ENCODE results near the gene ERC2. TPM values are rescaled to one million over a fixed set of nuclear protein-coding genes. Genes with fewer than 3 reads are reported as not detected.

The ERC2 gene
- polyA plus RNA-seq, 2 of the 4 experiments (the other 2 are of a cell fraction): 0.16 TPM; not detected in 1

GRCh38 chr3:55937301-55937700 lies 531.0 kb downstream of the ERC2 start:
- ATAC-seq (no peak), DNase-seq (ENCODE audit: low read depth in 1 of 2, low spot score in 1 of 2) (no peak), FAIRE-seq (no peak)
- ChIA-PET CTCF (no interaction called here), POLR2A (no interaction called here)
- no peak overlapping the region for H3K4me2 ChIP-seq
- no peaks in the 10 kb centered on the region for H3K9me3 ChIP-seq
- 14% methylated on average over 2 of the region's 2 CpGs for WGBS (ENCODE audit: missing lambda C conversion rate)
- no peak overlapping the region for H3K27ac ChIP-seq
- no peak overlapping the region for H3K4me3 ChIP-seq
- no peaks in the 10 kb centered on the region for H3K4me1 ChIP-seq
- no peak for TF ChIP-seq HOXB5 (CRISPR knock-in tag; IDR thresholded peaks at IDR 0.05)
- TF ChIP-seq CTCF (IDR thresholded peaks at IDR 0.05): no peak
- no peak for TF ChIP-seq RNF2 (IDR thresholded peaks at IDR 0.05; ENCODE audit: borderline replicate concordance, low read depth)
- TF ChIP-seq ZNF302 (CRISPR knock-in tag; IDR thresholded peaks at IDR 0.05): no peak
- TF ChIP-seq SREBF2 (IDR thresholded peaks at IDR 0.05): no peak
- TF ChIP-seq, protein P1, sequence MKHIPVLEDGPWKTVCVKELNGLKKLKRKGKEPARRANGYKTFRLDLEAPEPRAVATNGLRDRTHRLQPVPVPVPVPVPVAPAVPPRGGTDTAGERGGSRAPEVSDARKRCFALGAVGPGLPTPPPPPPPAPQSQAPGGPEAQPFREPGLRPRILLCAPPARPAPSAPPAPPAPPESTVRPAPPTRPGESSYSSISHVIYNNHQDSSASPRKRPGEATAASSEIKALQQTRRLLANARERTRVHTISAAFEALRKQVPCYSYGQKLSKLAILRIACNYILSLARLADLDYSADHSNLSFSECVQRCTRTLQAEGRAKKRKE (CRISPR knock-in tag; IDR thresholded peaks at IDR 0.05; ENCODE audit: low read depth): no peak
- no peak for TF ChIP-seq ZC3H11A (IDR thresholded peaks at IDR 0.05)
- TF ChIP-seq, protein P2, sequence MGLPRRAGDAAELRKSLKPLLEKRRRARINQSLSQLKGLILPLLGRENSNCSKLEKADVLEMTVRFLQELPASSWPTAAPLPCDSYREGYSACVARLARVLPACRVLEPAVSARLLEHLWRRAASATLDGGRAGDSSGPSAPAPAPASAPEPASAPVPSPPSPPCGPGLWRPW (IDR thresholded peaks at IDR 0.05): no peak
- TF ChIP-seq PHF8 (IDR thresholded peaks at IDR 0.05; ENCODE audit: borderline replicate concordance, low read depth): no peak
- TF ChIP-seq ELK1 (IDR thresholded peaks at IDR 0.05; ENCODE audit: low read depth, low read length): no peak
- no peak for TF ChIP-seq EP300 (IDR thresholded peaks at IDR 0.05)
- TF ChIP-seq, protein P3, sequence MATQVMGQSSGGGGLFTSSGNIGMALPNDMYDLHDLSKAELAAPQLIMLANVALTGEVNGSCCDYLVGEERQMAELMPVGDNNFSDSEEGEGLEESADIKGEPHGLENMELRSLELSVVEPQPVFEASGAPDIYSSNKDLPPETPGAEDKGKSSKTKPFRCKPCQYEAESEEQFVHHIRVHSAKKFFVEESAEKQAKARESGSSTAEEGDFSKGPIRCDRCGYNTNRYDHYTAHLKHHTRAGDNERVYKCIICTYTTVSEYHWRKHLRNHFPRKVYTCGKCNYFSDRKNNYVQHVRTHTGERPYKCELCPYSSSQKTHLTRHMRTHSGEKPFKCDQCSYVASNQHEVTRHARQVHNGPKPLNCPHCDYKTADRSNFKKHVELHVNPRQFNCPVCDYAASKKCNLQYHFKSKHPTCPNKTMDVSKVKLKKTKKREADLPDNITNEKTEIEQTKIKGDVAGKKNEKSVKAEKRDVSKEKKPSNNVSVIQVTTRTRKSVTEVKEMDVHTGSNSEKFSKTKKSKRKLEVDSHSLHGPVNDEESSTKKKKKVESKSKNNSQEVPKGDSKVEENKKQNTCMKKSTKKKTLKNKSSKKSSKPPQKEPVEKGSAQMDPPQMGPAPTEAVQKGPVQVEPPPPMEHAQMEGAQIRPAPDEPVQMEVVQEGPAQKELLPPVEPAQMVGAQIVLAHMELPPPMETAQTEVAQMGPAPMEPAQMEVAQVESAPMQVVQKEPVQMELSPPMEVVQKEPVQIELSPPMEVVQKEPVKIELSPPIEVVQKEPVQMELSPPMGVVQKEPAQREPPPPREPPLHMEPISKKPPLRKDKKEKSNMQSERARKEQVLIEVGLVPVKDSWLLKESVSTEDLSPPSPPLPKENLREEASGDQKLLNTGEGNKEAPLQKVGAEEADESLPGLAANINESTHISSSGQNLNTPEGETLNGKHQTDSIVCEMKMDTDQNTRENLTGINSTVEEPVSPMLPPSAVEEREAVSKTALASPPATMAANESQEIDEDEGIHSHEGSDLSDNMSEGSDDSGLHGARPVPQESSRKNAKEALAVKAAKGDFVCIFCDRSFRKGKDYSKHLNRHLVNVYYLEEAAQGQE (IDR thresholded peaks at IDR 0.05): no peak
- TF ChIP-seq MYC (IDR thresholded peaks at IDR 0.05; ENCODE audit: borderline replicate concordance, low read length): no peak
- TF ChIP-seq GATA3 (IDR thresholded peaks at IDR 0.05; ENCODE audit: borderline replicate concordance): no peak
- no peak for TF ChIP-seq HEYL (CRISPR knock-in tag; IDR thresholded peaks at IDR 0.05)

DNA sequence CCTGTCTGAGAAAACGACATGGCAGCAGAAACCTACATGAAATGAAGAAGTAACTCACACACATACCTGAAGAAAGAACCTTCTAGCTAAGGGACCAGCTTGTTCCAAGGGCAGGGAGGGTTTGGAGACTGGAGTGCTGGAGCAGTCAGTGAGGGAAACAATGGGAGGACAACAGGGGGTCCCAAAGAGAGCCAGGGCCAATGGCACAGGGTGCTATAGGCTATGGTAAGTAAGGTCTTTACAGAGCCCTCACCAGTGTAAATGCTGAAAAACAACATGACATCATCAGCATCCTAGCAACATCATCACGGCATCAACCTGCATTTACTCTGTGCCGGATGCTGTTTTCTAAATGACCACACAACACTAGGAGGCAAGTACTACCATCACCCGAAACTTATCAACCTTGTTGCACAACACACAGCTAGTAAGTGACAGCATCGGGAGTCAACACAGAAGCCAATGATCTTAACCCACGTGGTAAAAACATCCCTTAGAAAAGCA lies 531.7 kb downstream of the ERC2 start:
- 39% methylated on average over 6 of the region's 6 CpGs for WGBS (ENCODE audit: missing lambda C conversion rate)
- H3K9me3 ChIP-seq: no peaks in the 10 kb centered on the region
- POLR2A ChIA-PET: no interaction called here
- TF ChIP-seq EP300 (IDR thresholded peaks at IDR 0.05) (no peak), HEYL (CRISPR knock-in tag; IDR thresholded peaks at IDR 0.05) (no peak), JUN (IDR thresholded peaks at IDR 0.05) (no peak), CHD2 (IDR thresholded peaks at IDR 0.05; ENCODE audit: low read length, partially characterized antibody) (no peak), CBX2 (IDR thresholded peaks at IDR 0.05; ENCODE audit: borderline replicate concordance, low read depth) (no peak), RFX5 (IDR thresholded peaks at IDR 0.05) (no peak), HDAC2 (IDR thresholded peaks at IDR 0.05) (no peak), SREBF2 (IDR thresholded peaks at IDR 0.05) (no peak), ESRRA (IDR thresholded peaks at IDR 0.05; ENCODE audit: borderline replicate concordance, low read length) (no peak), NR3C1 (IDR thresholded peaks at IDR 0.05) (no peak), KDM5A (IDR thresholded peaks at IDR 0.05) (no peak)
- TF ChIP-seq, protein P4, sequence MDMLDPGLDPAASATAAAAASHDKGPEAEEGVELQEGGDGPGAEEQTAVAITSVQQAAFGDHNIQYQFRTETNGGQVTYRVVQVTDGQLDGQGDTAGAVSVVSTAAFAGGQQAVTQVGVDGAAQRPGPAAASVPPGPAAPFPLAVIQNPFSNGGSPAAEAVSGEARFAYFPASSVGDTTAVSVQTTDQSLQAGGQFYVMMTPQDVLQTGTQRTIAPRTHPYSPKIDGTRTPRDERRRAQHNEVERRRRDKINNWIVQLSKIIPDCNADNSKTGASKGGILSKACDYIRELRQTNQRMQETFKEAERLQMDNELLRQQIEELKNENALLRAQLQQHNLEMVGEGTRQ (IDR thresholded peaks at IDR 0.05): no peak
- TF ChIP-seq, protein P3 (IDR thresholded peaks at IDR 0.05): no peak

More for the DNA sequence above, 531.7 kb downstream of the ERC2 start:
- no peak for FAIRE-seq
- no peak overlapping the region for H3K27ac ChIP-seq
- CTCF ChIA-PET: no interaction called here
- no peaks in the 10 kb centered on the region for H3K4me1 ChIP-seq
- H3K4me2 ChIP-seq: no peak overlapping the region
- no peak for ATAC-seq
- no peak for DNase-seq (ENCODE audit: low read depth in 1 of 2, low spot score in 1 of 2)
- no peak overlapping the region for H3K4me3 ChIP-seq
